GM12878 (cell line): ENCODE measurements around the gene NPPB. TPM values are rescaled to one million over a fixed set of nuclear protein-coding genes. Genes with fewer than 3 reads are reported as not detected.

Source experiments
- ATAC-seq: fragments of 200-7000 bp; cut with Tn5 transposase; 3 replicates; pipeline ENCODE4 v1.9.1; 2020; ENCODE audit warnings: mild to moderate bottlenecking, moderate library complexity
- BruUV-seq: library from RNA; stranded (reverse); fragments of 400-500 nt; replicated peaks from 2 replicates; lab custom pipeline; 2021; lab: Mats Ljungman, UMichigan
- CTCF ChIA-PET: fragments of 300-600 bp; sonication (Branson Sonifier 250); formaldehyde crosslinking; extraction: SDS; loops from one replicate; lab custom pipeline; 2021; ENCODE audit warnings: inconsistent platforms; lab: Yijun Ruan, JAX
- POLR2A ChIA-PET: fragments of 350-600 bp; formaldehyde crosslinking; extraction: SDS; loops from one replicate; lab custom pipeline; 2021; ENCODE audit warnings: inconsistent platforms; lab: Charles Lee
- RAD21 ChIA-PET: fragments of 300-600 bp; sonication (Branson Sonifier 250); formaldehyde crosslinking; loops from one replicate; lab custom pipeline; 2023; ENCODE audit warnings: antibody characterized with exemption; ENCODE audit not compliant: unreplicated experiment; lab: Charles Lee
- SMC1A ChIA-PET: fragments of 300-600 bp; sonication (Branson Sonifier 250); formaldehyde crosslinking; loops from one replicate; lab custom pipeline; 2023; ENCODE audit not compliant: unreplicated experiment, uncharacterized antibody; lab: Charles Lee
- DNase-seq: peaks from one replicate; pipeline ENCODE4 v3.0.0-alpha.2; 2011; ENCODE audit warnings: low read depth, low spot score
- FAIRE-seq: peaks from 3 replicates; lab custom pipeline; 2011; peaks lifted over from hg19 to GRCh38; lab: Jason Lieb, UNC
- H2AFZ ChIP-seq: 2 replicates; pipeline ENCODE4 v1.6.0; 2011; ENCODE audit warnings: low read depth, low read length, control low read depth; ENCODE audit not compliant: control insufficient read depth
- H3K27ac ChIP-seq: 2 replicates; pipeline ENCODE4 v1.5.1; 2011; ENCODE audit warnings: control low read depth; ENCODE audit not compliant: control insufficient read depth, insufficient read depth
- H3K27me3 ChIP-seq, 2 experiments: replicated peaks in 1 of 2; 2 replicates each; pipeline versions ENCODE4 v1.6.0 to v1.6.1; 2011; ENCODE audit warnings: low read length in 1 of 2; ENCODE audit not compliant: control insufficient read depth in 2 of 2, insufficient read depth in 2 of 2
- H3K36me3 ChIP-seq, 2 experiments: 2 replicates each; pipeline ENCODE4 v1.5.1; 2011; ENCODE audit warnings: low read length in 1 of 2; ENCODE audit not compliant: control insufficient read depth in 2 of 2, insufficient read depth in 2 of 2
- H3K4me1 ChIP-seq: 2 replicates; pipeline ENCODE4 v1.6.1; 2011; ENCODE audit warnings: mild to moderate bottlenecking, low read length, moderate library complexity, mixed read lengths; ENCODE audit not compliant: control insufficient read depth, insufficient read depth
- H3K4me2 ChIP-seq: 2 replicates; pipeline ENCODE4 v1.6.0; 2011; ENCODE audit warnings: control low read depth; ENCODE audit not compliant: control insufficient read depth, insufficient read depth
- H3K4me3 ChIP-seq: fragments of 200-600 bp; sonication (generic); 2 replicates; pipeline ENCODE4 v1.5.1; 2016
- H3K79me2 ChIP-seq: 2 replicates; pipeline ENCODE4 v1.6.0; 2011; ENCODE audit warnings: low read length; ENCODE audit not compliant: control insufficient read depth, insufficient read depth
- H3K9ac ChIP-seq: 2 replicates; pipeline ENCODE4 v1.8.0; 2011; ENCODE audit warnings: low read length, control low read depth, mixed read lengths; ENCODE audit not compliant: control insufficient read depth, insufficient read depth
- H3K9me3 ChIP-seq: replicated peaks from 3 replicates; pipeline ENCODE4 v1.5.1; 2011; ENCODE audit warnings: mild to moderate bottlenecking, low read length; ENCODE audit not compliant: control insufficient read depth, insufficient read depth
- H4K20me1 ChIP-seq: 2 replicates; pipeline ENCODE4 v1.6.0; 2011; ENCODE audit not compliant: control insufficient read depth, insufficient read depth
- BACH1 ChIP-seq: fragments of 450-650 bp; IDR thresholded peaks from 2 replicates; pipeline ENCODE4 v1.6.1; 2017; ENCODE audit warnings: mild to moderate bottlenecking, borderline replicate concordance
- BMI1 ChIP-seq: fragments of 450-650 bp; IDR thresholded peaks from 2 replicates; pipeline ENCODE4 v1.6.1; 2016; ENCODE audit warnings: mild to moderate bottlenecking, moderate library complexity, borderline replicate concordance
- FOS ChIP-seq: IDR thresholded peaks from 3 replicates; pipeline ENCODE4 v1.6.1; 2011; ENCODE audit warnings: borderline replicate concordance; ENCODE audit not compliant: insufficient read length; ENCODE audit errors: extremely low read depth
- IRF4 ChIP-seq: IDR thresholded peaks from 2 replicates; pipeline ENCODE4 v1.6.1; 2011; ENCODE audit warnings: low read depth, low read length
- MEF2B ChIP-seq: fragments of 450-650 bp; IDR thresholded peaks from 2 replicates; pipeline ENCODE4 v1.6.1; 2018; ENCODE audit warnings: mild to moderate bottlenecking, moderate library complexity; ENCODE audit not compliant: partially characterized antibody, poor library complexity, severe bottlenecking
- NR2F1 ChIP-seq: fragments of 450-650 bp; conservative IDR thresholded peaks from 2 replicates; pipeline ENCODE4 v1.6.1; 2017; ENCODE audit warnings: mild to moderate bottlenecking
- SREBF2 ChIP-seq: IDR thresholded peaks from 2 replicates; pipeline ENCODE4 v1.6.1; 2012; ENCODE audit warnings: mild to moderate bottlenecking, low read length
- TAF1 ChIP-seq: IDR thresholded peaks from 2 replicates; pipeline ENCODE4 v1.6.1; 2011; ENCODE audit warnings: mild to moderate bottlenecking, low read depth, low read length, borderline replicate concordance
- ZBED1 ChIP-seq: IDR thresholded peaks from 2 replicates; pipeline ENCODE4 v1.6.1; 2016; ENCODE audit warnings: borderline replicate concordance
- WGBS: methylation state at CpG from one replicate; pipeline ENCODE4 v1.1.6; 2016; ENCODE audit warnings: low lambda C conversion rate; ENCODE audit not compliant: insufficient replicate concordance, insufficient coverage; ENCODE audit errors: missing lambda C conversion rate; 5-methylcytosine and 5-hydroxymethylcytosine counted together
- in situ Hi-C: fragments of 300-500 bp; cut with MboI; formaldehyde crosslinking; loops from 9 replicates; pipeline ENCODE4 v1.14.3; 2018; ENCODE audit warnings: mixed read lengths
- intact Hi-C: fragments of 100-400 bp; cut with micrococcal nuclease; formaldehyde crosslinking; loops from one replicate; pipeline ENCODE4 v1.14.2; 2022; ENCODE audit not compliant: unreplicated experiment
- polyA plus RNA-seq, 11 experiments: library from polyadenylated mRNA; depleted of rRNA in 4 of 11; unstranded in 6 of 11; stranded (reverse) in 5 of 11; fragments of >200 nt; fragmentation: Nextera tagmentation in 4 of 11; fragmentation: Illumina TruSeq in 1 of 11; extraction: Ambion mirVana in 4 of 11; extraction: Trizol in 1 of 11; gene quantifications; 1 replicate in 1 of 11; 2 replicates in 10 of 11; pipeline versions ENCODE4 v1.2.1 to v1.2.3, GENCODE V29; 2011 to 2016; ENCODE audit warnings: inconsistent platforms in 2 of 11, missing spikeins in 2 of 11, low read depth in 1 of 11
- total RNA-seq, 4 experiments: library from RNA; depleted of rRNA in 3 of 4; stranded (reverse); fragments of >200 nt in 3 of 4; fragmentation: Illumina TruSeq in 1 of 4; extraction: Trizol in 1 of 4; gene quantifications; 2 replicates each; pipeline versions ENCODE4 v1.2.1 to v1.2.3, GENCODE V29; 2013 to 2021
- TF ChIP-seq, protein P1 (sequence below), 3 experiments: IDR thresholded peaks in 2 of 3; conservative IDR thresholded peaks in 1 of 3; 2 replicates each; pipeline ENCODE4 v1.5.1; 2011; ENCODE audit warnings: low read depth in 3 of 3, low read length in 3 of 3, mild to moderate bottlenecking in 3 of 3, control low read depth in 2 of 3, moderate library complexity in 2 of 3, inconsistent platforms in 1 of 3, mixed read lengths in 1 of 3; ENCODE audit not compliant: control insufficient read depth in 2 of 3, insufficient read depth in 1 of 3; ENCODE audit errors: extremely low read depth in 1 of 3
- TF ChIP-seq, protein P2 (sequence below): IDR thresholded peaks from 2 replicates; pipeline ENCODE4 v1.6.1; 2012; ENCODE audit warnings: low read depth, low read length, improper control_type of control experiment
- TF ChIP-seq, protein P3 (sequence below): IDR thresholded peaks from 2 replicates; pipeline ENCODE4 v1.6.1; 2011; ENCODE audit warnings: borderline replicate concordance, low read depth, mild to moderate bottlenecking, moderate library complexity, mixed read lengths, low read length; ENCODE audit not compliant: insufficient read depth; ENCODE audit errors: extremely low read length
- TF ChIP-seq, protein P4 (sequence below): fragments of 150-350 bp; IDR thresholded peaks from 2 replicates; pipeline ENCODE4 v1.6.1; 2016; ENCODE audit warnings: low read depth, low read length
- TF ChIP-seq, protein P5 (sequence below): IDR thresholded peaks from 2 replicates; pipeline ENCODE4 v1.6.1; 2011; ENCODE audit warnings: low read depth, mild to moderate bottlenecking, low read length, moderate library complexity, borderline replicate concordance; ENCODE audit errors: extremely low read depth

Gene NPPB
- total and polyA plus RNA-seq, 10 of the 15 experiments (the other 5 are each of a cell fraction or from before 2014, with no cell fraction given) = not detected

DNA sequence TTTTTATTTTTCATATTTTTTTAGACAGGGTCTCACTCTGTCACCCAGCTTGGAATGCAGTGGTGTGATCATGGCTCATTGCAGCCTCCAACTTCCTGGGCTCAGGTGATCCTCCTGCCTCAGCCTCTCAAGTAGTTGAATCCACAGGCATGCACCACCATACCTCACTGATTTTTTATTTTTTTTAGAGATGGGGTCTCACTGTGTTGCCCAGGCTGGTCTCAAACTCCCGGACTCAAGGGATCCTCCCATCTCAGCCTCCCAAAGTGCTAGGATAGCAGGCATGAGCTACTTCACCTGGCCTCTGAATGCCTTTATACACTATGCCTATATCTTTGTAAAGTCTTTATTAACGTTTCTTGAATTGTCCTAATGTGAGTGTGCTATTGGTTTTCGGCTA is 10.4 kb upstream of the NPPB start:
- SMC1A ChIA-PET = no interaction called here
- no TSS peak for BruUV-seq
- H3K27ac ChIP-seq = no peak overlapping the region
- POLR2A ChIA-PET = no interaction called here
- no peak overlapping the region for H3K4me3 ChIP-seq
- no peak overlapping the region for H2AFZ ChIP-seq
- no peak for DNase-seq
- in situ Hi-C loops = no loop called here
- H3K36me3 ChIP-seq = no peaks in the 10 kb centered on the region
- no peaks in the 10 kb centered on the region for H3K4me1 ChIP-seq
- 7% methylated on average over 3 of the region's 3 CpGs for WGBS
- peaks cover 0 to 1% of the 10 kb centered on the region in 2 experiments; a peak in 1 of 4 replicates for H3K27me3 ChIP-seq
- RAD21 ChIA-PET = no interaction called here
- no peaks in the 10 kb centered on the region for H4K20me1 ChIP-seq
- no peak overlapping the region for H3K4me2 ChIP-seq
- no peak for TF ChIP-seq IRF4
- no peak for TF ChIP-seq NR2F1
- TF ChIP-seq MEF2B = no peak
- no peak for TF ChIP-seq ZBED1
- TF ChIP-seq BACH1 = no peak
- TF ChIP-seq, protein P1, sequence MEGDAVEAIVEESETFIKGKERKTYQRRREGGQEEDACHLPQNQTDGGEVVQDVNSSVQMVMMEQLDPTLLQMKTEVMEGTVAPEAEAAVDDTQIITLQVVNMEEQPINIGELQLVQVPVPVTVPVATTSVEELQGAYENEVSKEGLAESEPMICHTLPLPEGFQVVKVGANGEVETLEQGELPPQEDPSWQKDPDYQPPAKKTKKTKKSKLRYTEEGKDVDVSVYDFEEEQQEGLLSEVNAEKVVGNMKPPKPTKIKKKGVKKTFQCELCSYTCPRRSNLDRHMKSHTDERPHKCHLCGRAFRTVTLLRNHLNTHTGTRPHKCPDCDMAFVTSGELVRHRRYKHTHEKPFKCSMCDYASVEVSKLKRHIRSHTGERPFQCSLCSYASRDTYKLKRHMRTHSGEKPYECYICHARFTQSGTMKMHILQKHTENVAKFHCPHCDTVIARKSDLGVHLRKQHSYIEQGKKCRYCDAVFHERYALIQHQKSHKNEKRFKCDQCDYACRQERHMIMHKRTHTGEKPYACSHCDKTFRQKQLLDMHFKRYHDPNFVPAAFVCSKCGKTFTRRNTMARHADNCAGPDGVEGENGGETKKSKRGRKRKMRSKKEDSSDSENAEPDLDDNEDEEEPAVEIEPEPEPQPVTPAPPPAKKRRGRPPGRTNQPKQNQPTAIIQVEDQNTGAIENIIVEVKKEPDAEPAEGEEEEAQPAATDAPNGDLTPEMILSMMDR (IDR thresholded peaks at IDR 0.05 in 2 of 3, conservative IDR thresholded peaks at IDR 0.05 in 1 of 3; ENCODE audit: control insufficient read depth in 2 of 3, extremely low read depth in 1 of 3, insufficient read depth in 1 of 3, low read depth in 3 of 3, low read length in 3 of 3) = no peak
- no peak for TF ChIP-seq BMI1
- no peak for TF ChIP-seq TAF1
- no peak for TF ChIP-seq SREBF2
- no peak for TF ChIP-seq FOS
- TF ChIP-seq, protein P2, sequence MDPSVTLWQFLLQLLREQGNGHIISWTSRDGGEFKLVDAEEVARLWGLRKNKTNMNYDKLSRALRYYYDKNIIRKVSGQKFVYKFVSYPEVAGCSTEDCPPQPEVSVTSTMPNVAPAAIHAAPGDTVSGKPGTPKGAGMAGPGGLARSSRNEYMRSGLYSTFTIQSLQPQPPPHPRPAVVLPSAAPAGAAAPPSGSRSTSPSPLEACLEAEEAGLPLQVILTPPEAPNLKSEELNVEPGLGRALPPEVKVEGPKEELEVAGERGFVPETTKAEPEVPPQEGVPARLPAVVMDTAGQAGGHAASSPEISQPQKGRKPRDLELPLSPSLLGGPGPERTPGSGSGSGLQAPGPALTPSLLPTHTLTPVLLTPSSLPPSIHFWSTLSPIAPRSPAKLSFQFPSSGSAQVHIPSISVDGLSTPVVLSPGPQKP = no peak
- TF ChIP-seq, protein P3, sequence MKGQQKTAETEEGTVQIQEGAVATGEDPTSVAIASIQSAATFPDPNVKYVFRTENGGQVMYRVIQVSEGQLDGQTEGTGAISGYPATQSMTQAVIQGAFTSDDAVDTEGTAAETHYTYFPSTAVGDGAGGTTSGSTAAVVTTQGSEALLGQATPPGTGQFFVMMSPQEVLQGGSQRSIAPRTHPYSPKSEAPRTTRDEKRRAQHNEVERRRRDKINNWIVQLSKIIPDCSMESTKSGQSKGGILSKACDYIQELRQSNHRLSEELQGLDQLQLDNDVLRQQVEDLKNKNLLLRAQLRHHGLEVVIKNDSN = no peak
- TF ChIP-seq, protein P4, sequence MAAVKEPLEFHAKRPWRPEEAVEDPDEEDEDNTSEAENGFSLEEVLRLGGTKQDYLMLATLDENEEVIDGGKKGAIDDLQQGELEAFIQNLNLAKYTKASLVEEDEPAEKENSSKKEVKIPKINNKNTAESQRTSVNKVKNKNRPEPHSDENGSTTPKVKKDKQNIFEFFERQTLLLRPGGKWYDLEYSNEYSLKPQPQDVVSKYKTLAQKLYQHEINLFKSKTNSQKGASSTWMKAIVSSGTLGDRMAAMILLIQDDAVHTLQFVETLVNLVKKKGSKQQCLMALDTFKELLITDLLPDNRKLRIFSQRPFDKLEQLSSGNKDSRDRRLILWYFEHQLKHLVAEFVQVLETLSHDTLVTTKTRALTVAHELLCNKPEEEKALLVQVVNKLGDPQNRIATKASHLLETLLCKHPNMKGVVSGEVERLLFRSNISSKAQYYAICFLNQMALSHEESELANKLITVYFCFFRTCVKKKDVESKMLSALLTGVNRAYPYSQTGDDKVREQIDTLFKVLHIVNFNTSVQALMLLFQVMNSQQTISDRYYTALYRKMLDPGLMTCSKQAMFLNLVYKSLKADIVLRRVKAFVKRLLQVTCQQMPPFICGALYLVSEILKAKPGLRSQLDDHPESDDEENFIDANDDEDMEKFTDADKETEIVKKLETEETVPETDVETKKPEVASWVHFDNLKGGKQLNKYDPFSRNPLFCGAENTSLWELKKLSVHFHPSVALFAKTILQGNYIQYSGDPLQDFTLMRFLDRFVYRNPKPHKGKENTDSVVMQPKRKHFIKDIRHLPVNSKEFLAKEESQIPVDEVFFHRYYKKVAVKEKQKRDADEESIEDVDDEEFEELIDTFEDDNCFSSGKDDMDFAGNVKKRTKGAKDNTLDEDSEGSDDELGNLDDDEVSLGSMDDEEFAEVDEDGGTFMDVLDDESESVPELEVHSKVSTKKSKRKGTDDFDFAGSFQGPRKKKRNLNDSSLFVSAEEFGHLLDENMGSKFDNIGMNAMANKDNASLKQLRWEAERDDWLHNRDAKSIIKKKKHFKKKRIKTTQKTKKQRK = no peak
- TF ChIP-seq, protein P5, sequence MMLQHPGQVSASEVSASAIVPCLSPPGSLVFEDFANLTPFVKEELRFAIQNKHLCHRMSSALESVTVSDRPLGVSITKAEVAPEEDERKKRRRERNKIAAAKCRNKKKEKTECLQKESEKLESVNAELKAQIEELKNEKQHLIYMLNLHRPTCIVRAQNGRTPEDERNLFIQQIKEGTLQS = no peak
- ATAC-seq = no peak
- H3K79me2 ChIP-seq = no peaks in the 10 kb centered on the region
- no peaks in the 10 kb centered on the region for H3K9me3 ChIP-seq
- CTCF ChIA-PET = interaction anchor here (1.5 to 1.6 kb wide), 2 partner anchors 27 to 31 kb away, joined by 3 to 4 read pairs; no protein-coding TSS in a partner anchor
- FAIRE-seq = no peak
- intact Hi-C loops = no loop called here
- no peak overlapping the region for H3K9ac ChIP-seq
